Measurements from ENCODE around the gene GCSH.
A peak's percentile ranks its signal among the peaks of the same experiment; 100 is the strongest.

The GCSH gene

DNA sequence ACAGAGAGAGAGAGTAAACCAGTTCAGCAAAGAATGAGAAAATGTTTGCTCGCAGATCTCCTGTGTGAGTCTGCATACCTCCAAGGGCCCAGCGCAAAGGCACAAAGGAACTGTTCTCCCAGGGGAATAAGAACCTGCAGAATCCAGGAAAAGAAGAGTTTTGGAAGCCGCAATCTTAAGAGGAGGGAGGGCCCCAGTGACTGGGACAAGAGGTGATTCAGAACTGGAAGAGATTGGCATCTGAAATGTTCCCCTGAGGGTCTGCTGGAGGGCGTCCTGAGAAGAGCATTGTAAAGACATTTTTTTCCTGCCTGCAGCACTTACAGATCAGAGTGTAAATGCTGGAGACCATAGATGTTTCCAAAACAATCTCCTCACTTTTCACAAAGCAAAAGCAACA, 54.5 kb downstream of the GCSH start:
- DNase-seq (ENCODE audit: low spot score): no peak

DNA sequence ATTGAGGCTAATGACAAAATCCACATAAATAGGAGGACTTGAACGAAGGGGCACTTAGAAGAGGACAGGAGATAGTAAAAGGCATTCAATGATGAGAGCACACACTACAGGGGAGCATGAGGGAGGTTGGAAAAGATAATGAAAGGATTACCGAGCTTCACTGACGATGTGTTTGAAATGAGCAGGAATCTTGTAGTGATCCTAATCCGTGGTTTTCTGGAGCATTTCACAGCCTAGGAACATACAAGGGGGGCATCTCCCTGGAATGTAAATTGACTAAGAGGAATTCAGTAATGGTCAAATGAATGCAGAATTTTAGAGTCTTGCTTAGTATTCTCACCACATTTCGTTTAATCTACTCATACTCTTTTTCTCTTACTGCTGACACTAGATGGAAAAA, 55.4 kb downstream of the GCSH start:
- no peak for DNase-seq (ENCODE audit: low spot score)

DNA sequence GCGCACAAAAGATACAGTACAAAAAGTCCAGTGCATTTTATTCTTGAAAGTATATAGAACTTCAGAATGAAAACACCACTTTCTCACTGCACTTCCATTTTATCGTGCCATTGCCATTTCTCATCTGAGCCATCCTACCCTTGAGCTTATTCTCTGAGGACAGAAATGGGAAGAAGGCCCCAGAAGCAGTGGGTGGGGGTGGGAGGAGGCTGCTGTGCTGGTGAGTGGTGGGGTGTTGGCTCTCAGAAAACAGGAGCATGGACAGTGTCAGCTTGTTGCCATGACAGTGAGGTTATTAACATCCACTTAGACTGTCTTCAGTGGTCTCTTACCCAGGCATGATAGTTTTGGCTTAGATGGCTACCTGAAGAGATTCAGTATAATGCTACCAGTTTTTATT, 56.1 kb downstream of the GCSH start:
- DNase-seq (ENCODE audit: low spot score): no peak

DNA sequence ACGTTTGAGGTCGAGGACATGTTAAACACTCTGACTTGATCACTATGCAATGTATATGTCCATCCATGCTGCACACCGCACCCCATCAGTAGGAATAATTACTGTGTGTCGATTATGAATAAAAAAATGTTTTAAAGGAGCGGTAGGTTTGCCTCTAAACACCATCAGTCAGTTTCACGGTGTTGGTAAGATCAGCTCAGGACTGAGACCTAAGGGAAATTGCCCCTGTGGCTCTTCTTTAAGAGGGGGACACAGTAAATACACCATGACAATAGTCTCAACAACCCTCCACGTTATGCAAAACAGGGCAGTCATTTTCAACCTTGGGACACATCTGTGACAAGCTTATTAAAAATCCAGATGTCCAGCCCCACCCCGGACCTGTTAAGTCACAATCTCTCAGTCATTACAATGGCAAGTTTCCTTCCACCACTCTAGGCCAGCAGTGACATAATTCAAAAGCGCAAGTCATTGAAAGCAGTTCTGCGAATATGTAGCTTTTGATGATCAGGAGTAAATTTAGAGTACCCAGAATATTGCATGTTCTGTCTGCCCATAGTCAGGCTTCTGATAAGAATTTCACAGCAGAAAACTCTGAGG, 59.3 kb downstream of the GCSH start:
- DNase-seq (ENCODE audit: low spot score): peak; percentile 3

DNA sequence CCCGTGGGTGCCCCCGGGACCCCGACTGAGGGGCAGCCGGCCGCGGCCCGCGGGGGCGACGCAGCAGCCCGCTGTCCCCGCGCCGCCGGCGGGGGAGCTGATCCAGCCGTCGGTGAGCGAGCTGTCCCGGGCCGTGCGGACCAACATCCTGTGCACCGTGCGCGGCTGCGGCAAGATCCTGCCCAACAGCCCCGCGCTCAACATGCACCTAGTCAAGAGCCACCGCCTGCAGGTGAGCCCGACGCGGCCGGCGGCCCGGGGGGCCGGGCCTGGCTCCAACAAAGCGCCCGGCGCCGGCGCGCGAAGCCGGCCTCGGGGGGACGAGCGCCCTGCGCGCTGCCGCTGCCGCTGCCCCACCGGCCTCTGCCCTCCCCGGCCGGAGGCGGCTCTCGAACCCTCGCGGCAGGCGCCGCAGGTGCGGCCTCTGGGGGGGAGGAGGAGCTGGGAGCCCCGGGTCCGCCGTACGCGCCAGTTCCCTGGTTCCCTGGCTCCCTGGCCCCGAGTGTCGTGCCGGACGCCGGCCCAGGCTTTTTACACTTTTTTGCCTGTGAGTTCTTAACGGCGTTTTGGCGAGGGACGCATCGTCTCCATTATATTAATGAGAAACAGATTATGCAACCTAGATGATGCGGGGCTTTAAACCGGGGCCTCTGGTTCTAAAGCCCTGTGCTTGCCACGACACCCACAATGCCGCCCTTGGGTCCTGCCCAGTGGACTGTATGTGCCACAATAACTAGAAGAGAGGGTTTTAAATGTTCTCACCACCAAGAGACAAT, 60.0 kb downstream of the GCSH start:
- DNase-seq (ENCODE audit: low spot score): peak; percentile 30

DNA sequence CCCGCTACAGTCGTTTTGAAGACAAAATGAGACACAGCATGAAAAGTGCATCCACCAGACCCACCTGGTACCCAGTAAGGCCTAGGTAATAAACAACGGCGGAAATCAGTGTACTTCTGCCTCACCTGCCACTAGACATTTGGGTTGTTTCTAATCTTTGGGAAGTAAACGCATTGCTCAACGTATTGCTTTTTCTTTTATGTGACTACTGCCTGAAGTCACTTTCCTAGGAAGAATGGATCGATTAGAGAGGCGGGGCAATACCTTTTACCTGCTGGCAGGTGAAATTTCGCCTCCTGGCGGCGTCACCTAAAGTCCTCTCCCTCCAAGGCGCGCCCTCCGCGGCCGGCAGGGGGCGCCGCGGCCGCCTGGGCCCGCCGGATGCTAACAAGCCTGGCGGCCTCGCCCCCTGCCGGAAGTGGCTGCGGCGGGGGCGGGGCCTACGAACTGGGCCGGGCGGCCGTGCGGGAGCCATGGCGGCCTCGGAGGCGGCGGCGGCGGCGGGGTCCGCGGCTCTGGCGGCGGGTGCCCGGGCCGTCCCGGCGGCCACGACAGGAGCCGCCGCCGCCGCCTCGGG, 60.7 kb downstream of the GCSH start, which contains the start of gene ATMIN:
Gene ATMIN (plus strand): TSS at position 445 of the 577 bp plus-strand sequence. CDS start 29 bp downstream, at position 474.
- peak; percentile 86 for DNase-seq (ENCODE audit: low spot score)
